Activated B cell treated with CpG ODN at 0.5 μM for 24 hours (primary cell): ENCODE measurements around the gene RAB11FIP2. TPM values are rescaled to one million over a fixed set of nuclear protein-coding genes. Genes with fewer than 3 reads are reported as not detected.
A peak's percentile ranks its signal among the peaks of the same experiment; 100 is the strongest.

Experiments used
- ATAC-seq: fragments of 200-7000 bp; cut with Tn5 transposase; one replicate; pipeline ENCODE4 v1.10.0; 2021; ENCODE audit warnings: low read depth, mild to moderate bottlenecking, moderate library complexity
- CTCF ChIA-PET: fragments of 350-600 bp; sonication (Branson Sonifier 250); formaldehyde crosslinking; loops from one replicate; lab custom pipeline; 2021; ENCODE audit warnings: antibody characterized with exemption; lab: Charles Lee
- POLR2A ChIA-PET: fragments of 350-600 bp; sonication (Branson Sonifier 250); formaldehyde crosslinking; loops from one replicate; lab custom pipeline; 2021; ENCODE audit warnings: antibody characterized with exemption; lab: Charles Lee
- DNase-seq: peaks from one replicate; pipeline ENCODE4 v3.0.0; 2022
- H3K27ac Mint-ChIP-seq: one replicate; pipeline ENCODE4 v1.8.0; 2020; ENCODE audit warnings: mixed read lengths
- H3K27me3 Mint-ChIP-seq: one replicate; pipeline ENCODE4 v1.8.0; 2021; ENCODE audit warnings: mixed read lengths
- H3K36me3 Mint-ChIP-seq: one replicate; pipeline ENCODE4 v1.8.0; 2021; ENCODE audit warnings: low read depth, mixed read lengths
- H3K4me1 Mint-ChIP-seq: one replicate; pipeline ENCODE4 v1.8.0; 2021; ENCODE audit warnings: mixed read lengths
- H3K4me3 Mint-ChIP-seq: one replicate; pipeline ENCODE4 v1.8.0; 2020; ENCODE audit warnings: mild to moderate bottlenecking, mixed read lengths
- H3K9me3 Mint-ChIP-seq: one replicate; pipeline ENCODE4 v1.8.0; 2020; ENCODE audit warnings: mixed read lengths
- intact Hi-C: fragments of 100-400 bp; cut with micrococcal nuclease; formaldehyde crosslinking; loops from one replicate; pipeline ENCODE4 v1.15.1; 2024
- total RNA-seq: library from RNA; stranded (reverse); gene quantifications from 2 replicates; pipeline ENCODE4 v1.2.3, GENCODE V29; 2022
- TF ChIP-seq, protein P1 (sequence below): fragments of 200-600 bp; IDR thresholded peaks from one replicate; pipeline ENCODE4 v1.8.0; 2022; ENCODE audit warnings: antibody characterized with exemption, mild to moderate bottlenecking

The RAB11FIP2 gene
- total RNA-seq, 1 donor from 2014 or later: 33.2 TPM

DNA sequence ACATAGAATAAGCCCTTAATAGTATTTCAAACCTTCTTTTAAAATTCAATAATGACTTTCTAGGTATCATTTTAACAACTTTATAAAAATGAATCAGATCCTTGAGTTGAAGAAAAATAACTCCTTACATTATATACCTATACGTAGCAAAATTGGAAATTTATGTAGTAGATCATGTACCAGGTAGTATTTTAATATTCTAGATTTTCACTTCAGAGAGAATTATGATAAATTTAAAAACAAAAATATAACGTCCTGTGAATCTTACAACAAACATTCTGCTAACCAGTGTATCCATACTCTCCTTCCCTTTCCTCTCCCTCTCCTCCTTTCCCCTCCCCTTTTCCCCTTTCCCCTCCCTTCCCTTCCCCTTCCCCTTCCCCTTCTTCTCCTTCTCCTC lies 6.1 kb upstream of the RAB11FIP2 start:
- peaks cover 4% of the 10 kb centered on the region for H3K27me3 Mint-ChIP-seq
- no peaks in the 10 kb centered on the region for H3K36me3 Mint-ChIP-seq
- ChIA-PET CTCF (no interaction called here), POLR2A (no interaction called here)
- H3K4me3 Mint-ChIP-seq: no peak overlapping the region
- H3K9me3 Mint-ChIP-seq: no peaks in the 10 kb centered on the region
- no peaks in the 10 kb centered on the region for H3K4me1 Mint-ChIP-seq
- TF ChIP-seq, protein P1, sequence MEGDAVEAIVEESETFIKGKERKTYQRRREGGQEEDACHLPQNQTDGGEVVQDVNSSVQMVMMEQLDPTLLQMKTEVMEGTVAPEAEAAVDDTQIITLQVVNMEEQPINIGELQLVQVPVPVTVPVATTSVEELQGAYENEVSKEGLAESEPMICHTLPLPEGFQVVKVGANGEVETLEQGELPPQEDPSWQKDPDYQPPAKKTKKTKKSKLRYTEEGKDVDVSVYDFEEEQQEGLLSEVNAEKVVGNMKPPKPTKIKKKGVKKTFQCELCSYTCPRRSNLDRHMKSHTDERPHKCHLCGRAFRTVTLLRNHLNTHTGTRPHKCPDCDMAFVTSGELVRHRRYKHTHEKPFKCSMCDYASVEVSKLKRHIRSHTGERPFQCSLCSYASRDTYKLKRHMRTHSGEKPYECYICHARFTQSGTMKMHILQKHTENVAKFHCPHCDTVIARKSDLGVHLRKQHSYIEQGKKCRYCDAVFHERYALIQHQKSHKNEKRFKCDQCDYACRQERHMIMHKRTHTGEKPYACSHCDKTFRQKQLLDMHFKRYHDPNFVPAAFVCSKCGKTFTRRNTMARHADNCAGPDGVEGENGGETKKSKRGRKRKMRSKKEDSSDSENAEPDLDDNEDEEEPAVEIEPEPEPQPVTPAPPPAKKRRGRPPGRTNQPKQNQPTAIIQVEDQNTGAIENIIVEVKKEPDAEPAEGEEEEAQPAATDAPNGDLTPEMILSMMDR: no peak
- DNase-seq (no peak), ATAC-seq (no peak)
- H3K27ac Mint-ChIP-seq: no peak overlapping the region
- intact Hi-C loops: no loop called here

DNA sequence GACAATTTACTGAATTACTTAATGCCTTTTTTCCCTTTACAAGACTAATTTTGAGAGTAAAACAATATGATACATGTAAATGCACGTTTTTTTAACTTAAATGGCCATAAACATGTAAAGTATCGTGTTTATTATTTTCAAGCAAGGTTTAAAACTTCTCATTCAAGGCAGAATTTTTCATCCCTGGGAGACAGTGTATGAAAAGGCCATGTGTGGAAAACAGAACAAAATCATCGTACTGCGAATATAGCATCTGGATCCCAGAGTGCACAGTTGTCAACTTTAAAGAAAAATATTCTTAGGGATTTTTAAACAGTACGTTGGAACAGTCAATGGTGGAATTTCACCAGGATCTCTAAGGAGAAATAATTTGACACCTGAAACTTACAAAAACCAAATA lies 1.1 kb upstream of the RAB11FIP2 start:
- DNase-seq (no peak), ATAC-seq (no peak)
- Mint-ChIP-seq H3K27ac (no peak overlapping the region), H3K36me3 (no peaks in the 10 kb centered on the region), H3K4me1 (peaks cover 32% of the 10 kb centered on the region), H3K27me3 (no peaks in the 10 kb centered on the region), H3K9me3 (no peaks in the 10 kb centered on the region), H3K4me3 (peak overlapping the region; percentile 89)
- intact Hi-C loops: loop anchor here (2.0 to 10.0 kb wide), 4 partner anchors 673 to 1547 kb away; partner anchors contain the start of genes CACUL1, ENO4, PDZD8 and TIAL1
- ChIA-PET POLR2A (no interaction called here), CTCF (no interaction called here)
- TF ChIP-seq, protein P1: no peak

DNA sequence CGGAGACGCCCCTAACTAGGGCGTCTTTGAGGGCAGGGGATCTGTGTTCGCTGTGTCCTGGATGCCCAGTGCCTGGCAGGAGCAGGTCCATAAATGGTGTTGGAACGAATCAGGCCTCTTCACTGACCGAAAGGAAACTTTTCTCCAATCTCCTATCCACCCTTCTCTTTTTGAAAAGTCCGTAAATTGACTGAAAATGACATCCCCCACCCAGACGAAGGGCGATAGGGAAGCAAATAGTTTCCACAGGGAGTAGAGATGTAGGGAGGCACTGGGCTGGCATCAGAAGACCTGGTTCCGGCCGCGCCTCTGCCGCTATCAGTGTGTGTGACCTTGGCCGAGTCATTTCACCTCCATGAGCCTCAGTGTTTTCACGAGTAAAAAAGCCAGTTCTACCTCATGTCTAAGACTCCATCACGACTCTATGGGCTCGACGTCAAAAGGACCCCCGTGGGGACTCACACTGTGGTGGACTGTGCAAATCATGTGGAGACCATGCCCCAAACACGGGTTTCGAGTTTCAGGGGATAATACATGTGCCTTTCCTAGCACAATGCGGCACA lies 497 bp upstream of the RAB11FIP2 start:
- Mint-ChIP-seq H3K4me3 (peak overlapping the region; percentile 89), H3K27ac (peak overlapping the region; percentile 50), H3K36me3 (no peaks in the 10 kb centered on the region), H3K9me3 (no peaks in the 10 kb centered on the region), H3K27me3 (no peaks in the 10 kb centered on the region), H3K4me1 (peaks cover 35% of the 10 kb centered on the region)
- TF ChIP-seq, protein P1: no peak
- ATAC-seq (no peak), DNase-seq (no peak)
- ChIA-PET POLR2A (interaction anchor here (0.6 to 1.0 kb wide), 2 partner anchors 11 to 392 kb away, joined by 3 read pairs; no protein-coding TSS in a partner anchor), CTCF (no interaction called here)
- intact Hi-C loops: loop anchor here (2.0 to 10.0 kb wide), 4 partner anchors 672 to 1548 kb away; partner anchors contain the start of genes CACUL1, ENO4, PDZD8 and TIAL1

DNA sequence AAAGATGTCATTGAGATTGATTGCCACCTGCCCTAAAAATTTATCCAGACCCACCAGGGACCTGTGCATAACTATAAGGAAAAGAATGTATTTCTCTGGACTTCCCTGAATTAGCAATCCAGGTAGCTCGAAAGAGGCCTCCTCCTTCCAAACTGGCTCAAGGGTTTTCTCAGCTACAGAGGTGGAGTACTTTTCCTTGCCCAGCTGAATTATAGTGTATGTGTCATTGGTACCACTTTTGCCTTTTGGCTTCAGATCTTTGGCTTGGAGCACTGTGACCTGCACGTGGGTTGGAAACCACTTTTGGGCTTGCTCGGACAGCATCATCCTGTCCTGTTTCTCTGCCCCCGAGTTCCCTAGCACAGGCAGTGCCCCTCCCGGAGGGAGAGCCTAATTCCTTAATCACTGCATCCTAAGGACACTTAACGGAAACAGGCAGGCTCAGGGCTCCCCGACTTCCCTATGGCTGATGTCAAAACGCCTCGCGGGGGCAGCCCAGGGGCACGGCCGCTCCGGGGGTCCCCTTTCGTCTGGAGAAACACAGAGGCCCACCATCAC lies 825 bp downstream of the RAB11FIP2 start:
- TF ChIP-seq, protein P1: no peak
- no peak for DNase-seq
- intact Hi-C loops: loop anchor here (1.0 to 10.0 kb wide), 5 partner anchors 296 to 1549 kb away; partner anchors contain the start of genes CACUL1, ENO4, FAM204A and PDZD8
- Mint-ChIP-seq H3K4me1 (peaks cover 38% of the 10 kb centered on the region), H3K27me3 (no peaks in the 10 kb centered on the region), H3K36me3 (no peaks in the 10 kb centered on the region), H3K9me3 (no peaks in the 10 kb centered on the region), H3K4me3 (peak overlapping the region; percentile 89), H3K27ac (peak overlapping the region; percentile 66)
- CTCF ChIA-PET: no interaction called here
- peak; percentile 9 for ATAC-seq
- POLR2A ChIA-PET: interaction anchor here (1.0 kb wide), 1 partner anchor 10 kb away, joined by 3 read pairs; no protein-coding TSS in a partner anchor

DNA sequence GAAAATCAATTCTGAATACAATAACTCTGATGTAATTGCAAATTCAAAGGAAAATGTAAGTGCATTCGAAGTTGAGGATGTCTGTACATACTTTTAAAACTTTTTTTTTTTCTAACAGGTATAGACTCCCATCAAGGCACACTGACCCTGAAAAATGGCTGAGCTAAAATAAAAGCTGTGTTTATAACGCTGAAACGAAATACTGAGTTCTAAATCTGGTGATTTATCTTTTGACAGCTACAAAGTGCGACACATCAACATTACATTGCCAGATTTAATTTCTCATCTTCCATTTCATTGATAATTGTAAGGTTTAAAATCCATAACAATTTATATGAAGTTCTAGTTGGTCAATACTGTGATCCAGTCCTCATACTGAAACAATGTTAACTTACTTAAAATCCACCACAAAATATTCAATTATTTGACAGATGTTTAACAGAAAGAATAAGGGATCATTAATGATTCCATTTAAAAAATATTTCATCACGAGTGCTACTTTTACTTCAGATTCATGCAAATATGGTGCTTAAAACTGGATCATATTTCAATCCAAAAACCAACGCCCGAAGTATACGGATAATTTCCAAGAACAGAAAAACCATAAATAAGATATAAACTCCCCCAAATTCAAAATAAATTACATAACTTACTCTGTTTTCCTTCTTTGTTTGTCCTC lies 1.4 kb downstream of the RAB11FIP2 start:
- TF ChIP-seq, protein P1: no peak
- Mint-ChIP-seq H3K36me3 (no peaks in the 10 kb centered on the region), H3K9me3 (no peaks in the 10 kb centered on the region), H3K27ac (no peak overlapping the region), H3K4me3 (peak overlapping the region; percentile 89), H3K27me3 (no peaks in the 10 kb centered on the region), H3K4me1 (peaks cover 38% of the 10 kb centered on the region)
- POLR2A ChIA-PET: no interaction called here
- DNase-seq: no peak
- CTCF ChIA-PET: no interaction called here
- ATAC-seq: no peak
- intact Hi-C loops: loop anchor here (5.0 to 10.0 kb wide), 3 partner anchors 707 to 1550 kb away; partner anchors contain the start of genes CACUL1, ENO4 and TIAL1
